RWPE1 (cell line): ENCODE data around the gene KMT2C.
A peak's percentile ranks its signal among the peaks of the same experiment; 100 is the strongest.

ENCODE experiments used
- CTCF ChIA-PET: fragments of 350-600 bp; sonication (Branson Sonifier 250); formaldehyde crosslinking; extraction: SDS; loops from one replicate; lab custom pipeline; 2021; lab: Yijun Ruan, JAX
- POLR2A ChIA-PET: fragments of 400-600 bp; formaldehyde crosslinking; extraction: SDS; loops from one replicate; lab custom pipeline; 2020; ENCODE audit warnings: antibody characterized with exemption; ENCODE audit not compliant: low non-redundant PET; lab: Yijun Ruan, JAX
- DNase-seq: peaks from one replicate; pipeline ENCODE4 v3.0.0; 2012; ENCODE audit warnings: low spot score
- H3K27ac ChIP-seq: fragments of 450-650 bp; 2 replicates; pipeline ENCODE4 v1.5.1; 2017
- CTCF ChIP-seq: fragments of 450-650 bp; conservative IDR thresholded peaks from 2 replicates; pipeline ENCODE4 v1.5.1; 2017; ENCODE audit warnings: low read depth, mild to moderate bottlenecking

The KMT2C gene

GRCh38 chr7:152203095-152203494 lies 232.7 kb downstream of the KMT2C start:
- no peak overlapping the region for H3K27ac ChIP-seq

GRCh38 chr7:152202056-152202455 lies 233.7 kb downstream of the KMT2C start:
- no peak overlapping the region for H3K27ac ChIP-seq
- peak; percentile 13 for DNase-seq
- CTCF ChIA-PET = interaction anchor here (1.1 kb wide), 1 partner anchor 9 kb away, joined by 4 read pairs; no protein-coding TSS in a partner anchor
- no peak for TF ChIP-seq CTCF
- POLR2A ChIA-PET = no interaction called here

More at GRCh38 chr7:152203095-152203494, 232.7 kb downstream of the KMT2C start:
- no peak for DNase-seq
- ChIA-PET POLR2A (no interaction called here), CTCF (interaction anchor here (0.6 kb wide), 1 partner anchor 445 kb away, joined by 3 read pairs; no protein-coding TSS in a partner anchor)
- TF ChIP-seq CTCF = no peak

- no peak for DNase-seq
- no peak overlapping the region for H3K27ac ChIP-seq
- TF ChIP-seq CTCF = no peak
- ChIA-PET POLR2A (no interaction called here), CTCF (no interaction called here)
Observed at GRCh38 chr7:152200395-152200794, 235.4 kb downstream of the KMT2C start.

DNA sequence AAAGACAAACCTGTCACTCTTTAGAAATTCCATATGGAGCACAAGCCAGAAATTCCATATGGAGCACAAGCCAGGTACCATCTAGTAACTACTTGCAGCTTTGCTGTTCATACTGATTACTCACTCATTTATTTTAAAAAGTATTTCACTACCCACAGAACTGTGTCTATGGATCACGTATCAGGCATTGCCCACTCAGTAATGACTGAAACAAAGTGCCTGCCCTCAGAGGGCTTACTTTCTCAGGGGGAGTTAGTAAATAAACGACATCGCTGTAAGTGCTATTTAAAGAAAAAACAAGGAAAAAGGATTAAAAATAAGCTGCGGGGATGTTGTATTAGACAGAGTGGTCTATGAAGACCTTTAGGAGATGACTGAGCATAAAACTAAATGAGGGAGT lies 239.4 kb downstream of the KMT2C start:
- CTCF ChIA-PET = no interaction called here
- DNase-seq = no peak
- H3K27ac ChIP-seq = no peak overlapping the region
- TF ChIP-seq CTCF = no peak
- POLR2A ChIA-PET = no interaction called here

DNA sequence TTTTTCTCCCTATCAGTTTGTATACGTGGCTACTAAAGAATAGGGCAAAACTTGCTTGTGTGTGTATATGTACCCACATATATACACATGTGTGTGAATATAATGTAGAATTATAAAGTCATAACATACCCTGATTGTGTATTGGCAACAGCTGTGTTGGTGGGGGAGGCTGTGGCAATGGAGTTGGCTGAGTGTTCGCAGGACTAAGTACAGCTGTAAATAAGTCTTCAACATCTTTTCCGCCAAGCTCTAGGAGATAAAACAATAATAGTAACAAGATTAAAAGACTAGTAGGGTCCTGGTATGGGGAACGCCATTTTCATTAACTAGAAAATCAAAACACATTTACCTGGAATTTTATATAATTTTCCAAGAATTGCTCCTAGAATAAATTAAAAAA lies 241.9 kb downstream of the KMT2C start:
- POLR2A ChIA-PET = no interaction called here
- DNase-seq = no peak
- no peak for TF ChIP-seq CTCF
- no peak overlapping the region for H3K27ac ChIP-seq
- CTCF ChIA-PET = no interaction called here

GRCh38 chr7:152189061-152189460 lies 246.7 kb downstream of the KMT2C start:
- H3K27ac ChIP-seq = no peak overlapping the region
- TF ChIP-seq CTCF = no peak
- ChIA-PET POLR2A (no interaction called here), CTCF (no interaction called here)
- no peak for DNase-seq

DNA sequence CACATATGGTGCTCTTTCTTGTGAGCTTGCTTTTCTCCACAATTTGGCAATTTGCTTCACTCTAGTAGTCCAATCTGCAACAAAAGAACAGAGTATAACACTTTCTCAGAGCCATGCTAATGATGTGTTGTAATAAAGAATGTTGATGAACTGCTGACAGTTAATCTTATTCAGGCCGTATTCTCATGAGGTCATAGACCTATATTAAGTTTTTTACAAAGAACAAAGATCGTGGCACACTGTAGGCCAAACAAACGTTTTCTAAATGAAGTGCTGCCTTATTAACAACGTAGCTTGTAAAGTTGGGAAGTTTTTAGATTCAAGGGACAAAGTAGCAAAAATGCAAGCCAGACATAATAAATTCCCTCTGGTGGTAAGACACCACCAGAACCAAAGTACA lies 250.2 kb downstream of the KMT2C start:
- no peak for TF ChIP-seq CTCF
- DNase-seq = no peak
- POLR2A ChIA-PET = no interaction called here
- H3K27ac ChIP-seq = no peak overlapping the region
- CTCF ChIA-PET = no interaction called here
